ENCODE measurements around the gene HRAS.
A peak's percentile ranks its signal among the peaks of the same experiment; 100 is the strongest.

HRAS gene

DNA sequence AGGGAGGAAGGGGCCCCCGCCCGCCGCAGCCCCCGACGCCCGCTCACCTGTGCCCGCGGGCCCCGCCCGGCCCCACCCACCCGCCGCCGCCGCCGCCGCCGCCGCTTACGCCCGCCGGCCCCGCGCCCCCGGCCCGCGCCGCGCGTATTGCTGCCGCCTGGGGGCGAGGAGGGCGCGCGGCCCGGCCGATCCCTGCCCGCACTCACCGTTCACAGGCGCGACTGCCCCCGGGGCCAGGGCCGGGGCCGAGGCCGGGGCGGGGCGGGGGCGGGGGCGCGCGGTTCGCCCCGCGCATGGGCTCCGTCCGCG lies 212 bp downstream of the HRAS start:
- TF ChIP-seq, protein P1, sequence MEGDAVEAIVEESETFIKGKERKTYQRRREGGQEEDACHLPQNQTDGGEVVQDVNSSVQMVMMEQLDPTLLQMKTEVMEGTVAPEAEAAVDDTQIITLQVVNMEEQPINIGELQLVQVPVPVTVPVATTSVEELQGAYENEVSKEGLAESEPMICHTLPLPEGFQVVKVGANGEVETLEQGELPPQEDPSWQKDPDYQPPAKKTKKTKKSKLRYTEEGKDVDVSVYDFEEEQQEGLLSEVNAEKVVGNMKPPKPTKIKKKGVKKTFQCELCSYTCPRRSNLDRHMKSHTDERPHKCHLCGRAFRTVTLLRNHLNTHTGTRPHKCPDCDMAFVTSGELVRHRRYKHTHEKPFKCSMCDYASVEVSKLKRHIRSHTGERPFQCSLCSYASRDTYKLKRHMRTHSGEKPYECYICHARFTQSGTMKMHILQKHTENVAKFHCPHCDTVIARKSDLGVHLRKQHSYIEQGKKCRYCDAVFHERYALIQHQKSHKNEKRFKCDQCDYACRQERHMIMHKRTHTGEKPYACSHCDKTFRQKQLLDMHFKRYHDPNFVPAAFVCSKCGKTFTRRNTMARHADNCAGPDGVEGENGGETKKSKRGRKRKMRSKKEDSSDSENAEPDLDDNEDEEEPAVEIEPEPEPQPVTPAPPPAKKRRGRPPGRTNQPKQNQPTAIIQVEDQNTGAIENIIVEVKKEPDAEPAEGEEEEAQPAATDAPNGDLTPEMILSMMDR (IDR thresholded peaks at IDR 0.05; ENCODE audit: low read length, missing control alignments), result no peak
- peak overlapping the region; percentile 72 for H3K4me3 ChIP-seq (replicated peaks; ENCODE audit: low read depth, low read length)
- DNase-seq (ENCODE audit: low read depth), result no peak

DNA sequence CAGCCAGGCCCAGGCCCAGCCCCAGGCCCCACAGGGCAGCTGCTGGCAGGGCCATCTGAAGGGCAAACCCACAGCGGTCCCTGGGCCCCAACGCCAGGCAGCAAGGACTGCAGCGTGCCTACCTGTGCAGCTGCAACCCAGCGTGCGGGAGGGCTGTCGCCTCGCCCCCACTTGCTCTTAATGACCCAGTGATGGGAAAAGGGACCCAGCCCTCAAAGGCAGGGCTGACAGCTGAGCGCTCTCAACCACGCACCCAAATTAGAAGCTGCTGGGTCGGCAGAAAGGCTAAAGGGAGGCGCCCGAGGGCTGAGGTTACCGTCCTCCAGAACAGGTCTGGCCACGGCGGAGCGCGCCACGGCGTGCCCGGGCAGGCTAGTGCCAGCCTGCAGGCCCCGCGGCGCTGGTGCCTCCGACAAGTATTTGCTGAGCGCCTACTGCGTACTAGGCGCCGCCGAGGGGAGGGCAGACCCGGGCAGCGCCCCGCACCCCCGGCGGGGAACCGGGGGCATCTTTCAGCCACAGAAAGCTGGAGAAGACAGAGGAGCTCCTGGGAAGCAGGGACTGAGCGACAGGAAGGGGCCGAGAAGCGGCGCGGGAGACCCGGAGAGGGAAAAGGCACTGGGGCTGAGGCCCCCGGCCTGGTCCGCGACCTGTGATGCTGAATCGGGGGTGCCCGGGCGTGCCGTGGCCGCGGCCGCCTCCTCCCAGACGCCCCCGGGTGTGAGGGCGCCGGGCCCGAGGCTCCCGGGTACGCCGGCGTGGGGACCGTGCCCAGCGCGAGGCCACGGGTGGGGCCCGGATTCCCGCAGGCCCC lies 773 bp downstream of the HRAS start:
- no peak for DNase-seq (ENCODE audit: low read depth)
- peak overlapping the region; percentile 72 for H3K4me3 ChIP-seq (replicated peaks; ENCODE audit: low read depth, low read length)
- TF ChIP-seq, protein P1 (IDR thresholded peaks at IDR 0.05; ENCODE audit: low read length, missing control alignments), result no peak

GRCh38 chr11:533586-534395 lies 1.6 kb downstream of the HRAS start:
- H3K4me3 ChIP-seq (replicated peaks; ENCODE audit: low read depth, low read length), result peak overlapping the region; percentile 72
- DNase-seq (ENCODE audit: low read depth), result no peak

DNA sequence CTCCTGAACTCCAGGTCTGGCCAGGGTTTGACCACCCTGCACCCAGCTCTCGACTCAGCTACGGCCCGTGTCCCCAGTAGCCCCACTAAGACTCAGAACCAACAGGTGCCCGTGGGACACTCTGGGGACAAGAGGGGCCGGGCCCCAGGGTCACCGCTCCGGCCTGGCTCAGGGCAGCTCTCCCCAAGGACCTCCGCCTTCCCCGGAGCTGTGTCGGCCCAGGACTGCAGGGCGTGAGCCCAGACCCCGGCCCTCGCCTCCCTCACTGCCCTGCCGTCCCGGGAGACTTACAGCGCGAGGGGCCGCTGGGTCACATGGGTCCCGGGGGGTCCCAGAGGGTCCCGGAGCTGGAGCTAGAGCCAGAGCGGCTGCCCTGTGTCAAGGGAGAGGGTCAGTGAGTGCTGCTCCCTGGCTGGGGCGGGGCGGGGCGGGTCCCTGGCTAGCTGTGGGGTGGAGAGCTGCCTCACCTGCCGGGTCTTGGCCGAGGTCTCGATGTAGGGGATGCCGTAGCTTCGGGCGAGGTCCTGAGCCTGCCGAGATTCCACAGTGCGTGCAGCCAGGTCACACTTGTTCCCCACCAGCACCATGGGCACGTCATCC lies 2.3 kb downstream of the HRAS start:
- DNase-seq (ENCODE audit: low read depth), result no peak
- TF ChIP-seq, protein P1 (IDR thresholded peaks at IDR 0.05; ENCODE audit: low read length, missing control alignments), result no peak

More at GRCh38 chr11:533586-534395, 1.6 kb downstream of the HRAS start:
- TF ChIP-seq, protein P1 (IDR thresholded peaks at IDR 0.05; ENCODE audit: low read length, missing control alignments), result no peak

DNA sequence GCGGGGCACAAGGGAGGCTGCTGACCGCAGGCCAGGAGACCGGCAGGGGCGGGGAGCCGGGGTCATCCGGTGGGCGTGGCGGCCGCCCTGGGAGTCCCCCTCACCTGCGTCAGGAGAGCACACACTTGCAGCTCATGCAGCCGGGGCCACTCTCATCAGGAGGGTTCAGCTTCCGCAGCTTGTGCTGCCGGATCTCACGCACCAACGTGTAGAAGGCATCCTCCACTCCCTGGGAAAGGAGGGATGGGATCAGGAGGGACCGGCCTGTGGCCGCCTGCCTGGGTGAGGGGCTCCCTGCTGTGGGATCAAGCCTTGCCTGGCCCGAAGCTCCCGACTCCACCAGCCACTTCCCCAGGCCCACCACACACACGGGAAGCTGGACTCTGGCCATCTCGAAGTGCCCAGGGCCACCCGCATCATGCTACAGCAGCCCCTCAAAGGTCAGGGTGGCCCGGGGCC lies 2.8 kb downstream of the HRAS start:
- no peak for DNase-seq (ENCODE audit: low read depth)
- no peak overlapping the region for H3K4me3 ChIP-seq (replicated peaks; ENCODE audit: low read depth, low read length)
- TF ChIP-seq, protein P1 (IDR thresholded peaks at IDR 0.05; ENCODE audit: low read length, missing control alignments), result no peak

More for the DNA sequence above, 2.3 kb downstream of the HRAS start:
- H3K4me3 ChIP-seq (replicated peaks; ENCODE audit: low read depth, low read length), result no peak overlapping the region

GRCh38 chr11:531919-532526 lies 3.4 kb downstream of the HRAS start:
- TF ChIP-seq, protein P1 (IDR thresholded peaks at IDR 0.05; ENCODE audit: low read length, missing control alignments), result no peak
- no peak for DNase-seq (ENCODE audit: low read depth)
- H3K4me3 ChIP-seq (replicated peaks; ENCODE audit: low read depth, low read length), result no peak overlapping the region
